GM12801 (cell line): ENCODE data around the gene BDNF.

Experiments
- TF ChIP-seq, protein P1 (sequence below): IDR thresholded peaks from one replicate; pipeline ENCODE4 v1.5.1; 2011; ENCODE audit warnings: control low read depth; ENCODE audit not compliant: insufficient read length; ENCODE audit errors: extremely low read depth

BDNF gene

GRCh38 chr11:27615833-27616232 is 84.4 kb downstream of the BDNF start:
- TF ChIP-seq, protein P1, sequence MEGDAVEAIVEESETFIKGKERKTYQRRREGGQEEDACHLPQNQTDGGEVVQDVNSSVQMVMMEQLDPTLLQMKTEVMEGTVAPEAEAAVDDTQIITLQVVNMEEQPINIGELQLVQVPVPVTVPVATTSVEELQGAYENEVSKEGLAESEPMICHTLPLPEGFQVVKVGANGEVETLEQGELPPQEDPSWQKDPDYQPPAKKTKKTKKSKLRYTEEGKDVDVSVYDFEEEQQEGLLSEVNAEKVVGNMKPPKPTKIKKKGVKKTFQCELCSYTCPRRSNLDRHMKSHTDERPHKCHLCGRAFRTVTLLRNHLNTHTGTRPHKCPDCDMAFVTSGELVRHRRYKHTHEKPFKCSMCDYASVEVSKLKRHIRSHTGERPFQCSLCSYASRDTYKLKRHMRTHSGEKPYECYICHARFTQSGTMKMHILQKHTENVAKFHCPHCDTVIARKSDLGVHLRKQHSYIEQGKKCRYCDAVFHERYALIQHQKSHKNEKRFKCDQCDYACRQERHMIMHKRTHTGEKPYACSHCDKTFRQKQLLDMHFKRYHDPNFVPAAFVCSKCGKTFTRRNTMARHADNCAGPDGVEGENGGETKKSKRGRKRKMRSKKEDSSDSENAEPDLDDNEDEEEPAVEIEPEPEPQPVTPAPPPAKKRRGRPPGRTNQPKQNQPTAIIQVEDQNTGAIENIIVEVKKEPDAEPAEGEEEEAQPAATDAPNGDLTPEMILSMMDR, result no peak

DNA sequence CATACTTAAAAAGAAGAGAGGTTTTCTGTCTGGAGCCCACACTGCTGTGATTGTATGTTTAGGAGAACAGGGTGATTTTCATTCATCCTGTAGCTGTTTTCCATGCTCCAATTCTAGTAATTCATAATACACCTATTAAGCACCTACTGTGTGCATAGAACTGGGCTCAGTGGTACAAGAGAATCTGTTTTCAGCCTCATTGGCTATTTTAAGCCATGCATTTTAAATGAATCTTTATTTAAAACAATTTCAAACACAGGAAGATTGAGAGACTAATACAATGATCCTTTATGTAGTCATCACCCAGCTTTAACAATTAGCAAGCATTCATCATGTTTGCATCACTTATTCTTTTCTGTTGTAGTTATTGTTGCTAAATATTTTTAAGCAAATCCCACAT is 86.2 kb downstream of the BDNF start:
- TF ChIP-seq, protein P1, result no peak

DNA sequence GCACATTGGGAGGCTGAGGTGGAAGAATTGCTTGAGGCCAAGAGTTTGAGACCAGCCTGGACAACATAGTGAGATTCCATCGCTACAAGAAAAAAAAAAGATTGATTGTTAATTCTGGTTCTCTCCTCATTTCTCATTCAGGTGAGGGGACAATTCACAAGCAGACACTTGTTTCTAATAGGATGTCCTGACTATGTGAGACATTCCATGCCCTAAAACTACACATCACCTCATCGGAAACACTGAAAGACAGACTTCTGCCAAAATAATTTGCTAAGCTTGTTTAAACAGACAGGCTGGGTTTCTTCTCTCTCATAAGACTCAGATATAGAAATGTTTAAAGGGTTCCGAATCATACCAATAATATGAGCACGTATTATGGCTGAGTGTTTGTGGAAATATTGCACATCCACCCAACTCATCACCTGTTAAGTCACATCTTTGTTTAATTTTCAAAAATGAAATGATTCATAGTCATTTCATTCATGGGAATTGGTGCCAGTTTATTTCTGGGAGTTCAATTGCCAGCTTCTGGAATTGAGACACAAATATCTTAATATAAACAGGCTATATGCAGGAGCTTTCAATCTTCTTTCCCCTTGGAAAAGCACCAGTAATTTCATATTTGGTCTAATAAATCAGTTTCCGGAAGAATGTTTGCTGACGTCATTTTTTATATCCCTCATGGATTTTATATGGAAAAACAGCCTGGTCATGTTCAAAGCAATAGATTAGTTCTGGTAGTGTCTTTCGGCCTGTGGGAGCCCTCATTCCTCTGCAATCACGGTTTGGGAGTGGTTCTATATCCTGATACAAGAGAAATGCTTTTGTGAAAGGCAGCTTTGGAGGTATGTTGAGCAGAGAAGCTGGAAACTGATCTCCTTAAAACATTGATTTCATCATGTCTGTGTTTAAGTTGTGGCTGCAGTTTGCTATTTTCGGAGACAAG is 87.0 kb downstream of the BDNF start:
- TF ChIP-seq, protein P1, result no peak

DNA sequence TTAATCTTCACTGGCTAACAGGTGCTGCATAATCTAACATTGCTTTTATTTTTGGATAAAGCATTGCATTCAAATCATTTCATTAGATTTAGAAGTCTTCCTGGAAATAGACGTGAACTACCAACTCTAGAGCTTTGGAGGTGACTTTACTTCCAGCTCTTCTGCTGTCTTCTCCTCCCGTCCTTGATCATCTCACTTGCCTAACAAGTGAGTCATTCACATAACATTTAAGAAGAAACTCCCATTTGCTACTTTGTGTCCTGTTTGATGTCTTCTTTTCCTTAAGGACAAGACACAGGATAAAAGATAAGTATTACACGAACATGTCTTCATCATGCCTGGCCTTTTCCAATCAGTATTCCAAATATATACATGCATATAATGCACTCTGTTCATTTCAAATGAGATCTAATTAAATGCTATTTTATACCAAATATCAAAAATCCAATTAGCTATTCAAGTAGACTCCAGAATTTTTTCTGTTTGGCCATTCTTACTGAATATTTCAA is 88.3 kb downstream of the BDNF start:
- TF ChIP-seq, protein P1, result no peak

DNA sequence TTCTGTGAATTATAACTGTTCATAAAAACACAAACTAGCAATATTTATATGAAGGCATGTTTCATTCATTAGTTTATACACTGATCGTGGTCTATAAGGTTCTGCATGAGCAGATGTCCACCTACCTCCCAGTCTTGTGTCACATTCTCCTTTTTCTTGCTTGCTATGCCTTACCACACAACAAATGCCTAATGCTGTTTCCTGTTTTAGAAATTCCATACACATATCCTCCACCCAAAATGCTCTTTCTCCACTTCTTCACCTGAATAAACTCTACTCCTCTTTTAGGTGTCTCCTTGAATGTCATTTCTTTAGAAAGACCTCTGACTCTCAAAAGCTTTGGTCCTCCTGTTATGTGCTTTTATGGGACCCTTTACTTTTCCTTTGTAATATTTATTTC is 88.9 kb downstream of the BDNF start:
- TF ChIP-seq, protein P1, result no peak

- TF ChIP-seq, protein P1, result no peak
These were observed 89.3 kb downstream of the BDNF start for GRCh38 chr11:27610946-27611345.

DNA sequence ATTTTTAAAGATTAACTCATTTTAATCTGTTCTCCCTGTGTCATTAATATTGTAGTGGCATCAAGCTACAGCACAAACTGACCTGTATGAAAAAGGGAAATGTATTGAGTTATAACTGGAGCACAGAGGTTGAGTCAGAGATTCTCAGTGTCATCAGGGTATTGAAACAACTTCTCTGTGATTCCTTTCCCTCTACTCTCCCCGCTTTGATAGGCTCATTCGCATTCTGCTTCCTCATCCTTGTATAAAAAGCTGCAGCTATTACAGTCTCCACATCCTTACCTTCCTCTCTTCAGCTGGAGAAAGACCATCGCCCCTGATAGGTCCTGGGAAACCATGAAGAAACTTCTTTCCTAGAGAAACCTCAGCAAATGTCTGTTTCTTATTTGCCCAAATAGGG is 90.0 kb downstream of the BDNF start:
- TF ChIP-seq, protein P1, result no peak
